ENCODE results near the gene COL10A1.

- no peak for TF ChIP-seq CTCF (conservative IDR thresholded peaks at IDR 0.05 in 1 of 2, IDR thresholded peaks at IDR 0.05 in 1 of 2; ENCODE audit: extremely low read depth in 1 of 2, insufficient read depth in 1 of 2, low read depth in 1 of 2, low read length in 2 of 2)
- no peak for TF ChIP-seq EZH2 (IDR thresholded peaks at IDR 0.05; ENCODE audit: borderline replicate concordance, low read length)
Observed at GRCh38 chr6:116099036-116099435, 26.9 kb downstream of the COL10A1 start.
